ENCODE measurements around the gene POU5F2.

Gene POU5F2, protein sequence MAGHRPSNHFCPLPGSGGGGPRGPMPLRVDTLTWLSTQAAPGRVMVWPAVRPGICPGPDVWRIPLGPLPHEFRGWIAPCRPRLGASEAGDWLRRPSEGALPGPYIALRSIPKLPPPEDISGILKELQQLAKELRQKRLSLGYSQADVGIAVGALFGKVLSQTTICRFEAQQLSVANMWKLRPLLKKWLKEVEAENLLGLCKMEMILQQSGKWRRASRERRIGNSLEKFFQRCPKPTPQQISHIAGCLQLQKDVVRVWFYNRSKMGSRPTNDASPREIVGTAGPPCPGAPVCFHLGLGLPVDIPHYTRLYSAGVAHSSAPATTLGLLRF

DNA sequence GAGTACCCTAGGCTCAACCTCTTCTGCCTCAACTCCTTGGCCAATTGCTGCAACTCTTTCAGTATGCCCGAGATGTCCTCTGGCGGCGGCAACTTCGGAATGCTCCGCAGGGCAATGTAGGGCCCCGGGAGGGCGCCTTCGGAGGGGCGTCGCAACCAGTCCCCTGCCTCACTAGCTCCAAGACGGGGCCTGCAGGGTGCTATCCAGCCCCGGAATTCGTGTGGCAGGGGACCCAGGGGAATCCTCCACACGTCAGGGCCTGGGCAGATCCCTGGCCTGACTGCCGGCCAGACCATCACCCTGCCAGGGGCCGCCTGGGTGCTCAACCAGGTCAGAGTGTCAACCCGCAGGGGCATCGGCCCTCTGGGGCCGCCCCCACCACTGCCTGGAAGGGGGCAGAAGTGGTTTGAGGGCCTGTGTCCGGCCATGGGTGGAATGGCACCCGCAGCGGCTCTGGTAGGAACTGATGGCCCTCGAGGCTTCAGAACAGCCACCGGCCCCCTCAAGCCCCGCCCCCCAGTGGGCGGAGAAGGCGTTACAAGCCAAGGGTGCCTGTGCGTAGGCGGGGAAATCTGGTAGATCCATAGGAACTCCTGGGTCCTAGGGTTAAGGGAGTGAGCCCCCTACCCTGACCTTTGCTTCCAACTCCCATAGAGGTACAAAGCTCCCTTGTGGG is at the start of gene POU5F2:
TSS of gene POU5F2 (minus strand) at position 465 of the 676 bp plus-strand sequence. CDS start at position 428, 37 bp downstream.
- DNase-seq (ENCODE audit: extremely low read depth in 1 of 2, low read depth in 1 of 2), result no peak

DNA sequence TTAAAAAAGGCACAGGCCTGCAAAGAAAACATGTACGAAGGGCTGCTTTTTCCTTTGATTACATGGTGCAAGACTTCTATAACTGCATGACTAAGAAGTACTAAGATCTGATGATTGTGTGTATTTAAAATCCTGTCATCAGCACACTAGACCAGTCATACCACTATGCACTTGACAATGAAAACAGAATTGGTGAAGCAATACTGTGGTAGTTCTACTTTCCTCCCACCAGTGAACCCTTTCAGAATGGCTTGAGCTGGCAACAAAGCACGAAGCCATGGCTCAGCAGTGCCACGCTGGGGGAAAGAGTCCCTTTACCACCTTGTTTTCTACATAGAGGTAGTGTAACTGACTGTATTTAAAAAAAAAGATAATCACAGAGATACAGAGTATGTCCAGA is 49.0 kb upstream of the POU5F2 start:
- no peak for DNase-seq (ENCODE audit: extremely low read depth in 1 of 2, low read depth in 1 of 2)

DNA sequence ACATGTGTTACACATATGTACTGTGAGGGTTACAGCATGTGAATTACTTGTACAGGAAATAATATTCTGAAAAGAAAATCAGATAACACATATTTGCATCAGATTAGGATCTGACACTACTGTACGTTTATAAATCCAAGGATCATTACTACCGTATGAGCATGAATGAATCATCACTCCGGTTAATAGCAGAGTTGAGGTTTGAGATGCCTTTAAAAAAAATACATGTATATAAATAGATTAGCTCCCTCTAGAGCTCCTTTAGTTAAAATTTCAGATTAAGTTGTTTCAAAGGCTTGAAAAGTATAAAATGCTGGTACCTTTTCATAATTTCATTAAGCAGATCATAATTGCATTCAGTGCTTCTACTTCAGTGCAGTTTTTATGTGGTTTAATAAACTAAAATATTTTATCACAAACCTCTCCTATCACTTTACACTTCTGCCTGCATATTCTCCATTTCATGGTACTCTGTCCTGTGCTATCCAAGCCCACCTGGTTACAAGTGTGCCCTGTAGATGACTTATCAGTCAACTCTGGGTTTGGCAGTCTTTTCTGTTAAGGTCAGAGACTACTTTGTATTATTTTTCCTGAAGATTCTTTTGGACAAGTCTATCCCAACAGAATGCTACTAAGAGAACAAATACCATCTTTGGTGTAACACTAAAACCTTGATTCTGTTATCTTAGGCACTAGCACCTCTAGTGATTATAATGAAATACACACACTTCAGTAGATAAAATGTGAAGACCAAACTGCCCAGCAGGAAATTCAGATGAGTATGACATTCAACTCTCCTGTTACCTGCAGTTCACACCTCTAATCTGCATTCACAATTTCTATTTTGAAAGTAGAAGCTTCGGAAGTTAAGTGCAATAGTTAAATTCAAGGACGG is 48.0 kb upstream of the POU5F2 start:
- no peak for DNase-seq (ENCODE audit: extremely low read depth in 1 of 2, low read depth in 1 of 2)

DNA sequence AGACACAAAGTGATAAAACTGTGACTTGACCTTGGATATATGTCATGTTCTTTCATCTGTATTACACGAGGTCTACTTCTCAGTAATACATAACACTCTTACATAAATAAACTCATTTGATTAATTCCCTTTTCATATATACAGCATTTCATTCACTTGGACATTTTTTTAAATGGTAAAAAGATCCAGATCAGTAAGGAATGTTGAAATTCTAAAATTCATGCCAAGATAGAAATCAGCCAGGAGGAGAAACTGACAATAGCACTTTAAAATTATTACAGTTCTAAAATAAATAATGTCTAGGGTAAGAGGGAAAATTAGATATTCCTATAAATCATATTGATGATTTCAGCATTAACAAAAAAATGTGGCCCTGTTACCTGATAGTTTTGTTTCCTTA is 46.2 kb upstream of the POU5F2 start:
- no peak for DNase-seq (ENCODE audit: extremely low read depth in 1 of 2, low read depth in 1 of 2)

DNA sequence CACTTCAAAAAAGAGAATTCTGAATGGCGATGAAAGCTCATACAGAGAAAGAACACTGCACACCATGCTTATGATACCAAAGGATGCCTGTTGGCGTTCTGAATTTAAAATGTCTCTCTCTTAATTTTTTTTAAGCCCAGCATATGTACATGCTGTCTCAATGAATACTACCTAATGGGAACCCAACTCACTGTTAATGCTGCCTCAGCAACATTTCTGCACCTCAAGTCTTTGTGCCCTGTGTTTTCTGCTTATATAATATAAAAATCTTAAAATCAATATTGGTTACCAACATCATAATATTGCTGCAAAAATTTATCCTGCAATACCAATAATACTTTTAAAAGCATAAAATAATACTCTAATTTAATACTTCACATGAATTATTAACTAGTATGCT is 44.1 kb upstream of the POU5F2 start:
- no peak for DNase-seq (ENCODE audit: extremely low read depth in 1 of 2, low read depth in 1 of 2)

DNA sequence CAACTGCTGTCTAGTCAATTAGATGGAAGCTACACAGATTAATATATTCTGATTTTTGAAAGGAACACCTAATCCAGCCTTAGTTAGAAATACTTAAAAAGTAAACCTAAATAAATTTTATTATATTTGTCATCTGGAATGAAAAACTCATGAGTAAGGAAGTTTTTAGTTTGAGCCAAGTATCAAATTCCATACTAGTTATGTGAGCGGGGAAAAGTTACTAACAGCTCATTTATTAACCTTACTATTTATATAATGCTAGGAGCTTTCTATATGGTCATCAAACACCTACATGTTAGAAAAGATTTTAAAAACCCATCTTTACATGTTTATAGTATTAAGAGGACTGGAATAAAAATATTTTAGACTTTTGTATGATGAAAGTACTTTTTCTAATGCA is 41.6 kb upstream of the POU5F2 start:
- DNase-seq (ENCODE audit: extremely low read depth in 1 of 2, low read depth in 1 of 2), result no peak

DNA sequence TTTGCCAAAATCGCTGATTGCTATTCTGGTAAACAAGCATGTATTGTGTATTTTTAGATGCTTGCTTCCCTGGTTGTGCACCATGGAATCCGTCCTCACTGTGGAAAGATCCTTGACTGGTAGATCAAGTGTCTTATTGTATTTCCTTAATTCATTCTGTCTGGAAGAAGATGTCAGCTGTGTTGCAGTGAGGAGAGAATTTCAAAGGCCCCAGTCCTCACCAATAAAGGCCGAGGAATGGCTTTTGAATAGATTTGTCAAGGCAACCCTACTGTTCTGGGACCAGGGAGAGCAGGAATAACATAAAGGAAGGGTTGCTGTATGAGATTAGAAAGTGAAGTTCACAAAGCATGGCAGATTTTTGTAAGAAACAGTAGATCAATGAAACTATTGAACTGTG is 36.2 kb upstream of the POU5F2 start:
- no peak for DNase-seq (ENCODE audit: extremely low read depth in 1 of 2, low read depth in 1 of 2)

DNA sequence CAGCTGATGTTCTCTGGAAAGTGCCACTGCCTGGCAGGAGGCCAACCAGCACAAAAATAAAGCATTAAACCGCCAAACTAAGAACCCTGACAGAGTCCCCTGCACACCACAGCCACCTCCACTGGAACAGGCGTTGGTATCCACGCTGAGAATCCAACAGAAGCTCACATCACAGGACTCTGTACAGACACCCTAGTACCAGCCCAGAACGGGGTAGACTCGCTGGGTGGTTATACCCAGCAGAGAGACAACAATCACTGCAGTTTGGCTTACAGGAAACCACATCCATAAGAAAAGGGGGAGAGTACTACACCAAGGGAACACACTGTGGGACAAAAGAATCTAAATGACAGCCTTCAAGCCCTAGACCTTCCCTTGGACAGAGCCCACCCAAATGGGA is 15.0 kb upstream of the POU5F2 start:
- DNase-seq (ENCODE audit: extremely low read depth in 1 of 2, low read depth in 1 of 2), result no peak

DNA sequence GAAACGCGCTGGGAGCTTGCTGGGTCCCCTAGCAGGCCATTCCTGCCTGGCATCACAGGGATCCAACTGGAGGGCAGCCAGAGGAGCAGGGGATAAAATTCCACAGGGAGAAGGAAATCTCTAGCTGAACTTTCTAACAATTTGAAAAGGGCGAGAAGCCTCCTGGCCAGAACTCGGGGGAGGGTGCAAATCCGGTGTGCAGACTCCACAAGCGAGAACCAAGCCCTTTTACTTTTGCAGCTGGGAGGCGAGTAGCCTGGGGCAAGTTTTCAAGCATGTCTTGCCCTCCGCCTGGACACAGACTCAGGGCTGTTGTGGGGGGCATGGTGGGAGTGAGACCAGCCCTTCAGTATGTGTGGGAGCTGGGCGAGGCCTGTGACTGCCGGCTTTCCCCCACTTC is 14.3 kb upstream of the POU5F2 start:
- DNase-seq (ENCODE audit: extremely low read depth in 1 of 2, low read depth in 1 of 2), result no peak

DNA sequence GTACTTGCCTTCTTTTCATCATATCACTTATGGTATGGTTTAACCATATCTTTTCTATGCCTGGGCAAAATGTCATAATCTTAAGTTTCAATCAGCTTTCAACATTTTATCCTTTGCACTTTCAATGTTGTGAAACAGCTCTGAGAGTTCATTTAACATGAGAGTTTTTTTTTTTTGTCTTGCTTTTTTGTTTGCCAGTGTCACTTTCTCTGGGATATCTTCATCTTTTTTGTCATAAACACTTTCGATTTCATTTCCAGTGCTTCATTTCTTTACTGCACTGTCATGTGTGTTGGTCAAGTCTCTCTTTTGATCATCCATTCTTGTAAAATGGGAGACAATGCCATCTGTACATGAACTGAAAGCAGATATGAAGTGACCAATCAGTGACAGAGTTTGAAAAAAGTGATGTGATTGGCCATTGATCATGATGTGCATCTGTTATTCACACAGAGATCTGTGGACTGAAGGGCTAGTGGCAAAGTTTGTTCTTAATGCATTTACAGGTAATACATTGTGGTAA is 7.5 kb upstream of the POU5F2 start:
- DNase-seq (ENCODE audit: extremely low read depth in 1 of 2, low read depth in 1 of 2), result no peak

DNA sequence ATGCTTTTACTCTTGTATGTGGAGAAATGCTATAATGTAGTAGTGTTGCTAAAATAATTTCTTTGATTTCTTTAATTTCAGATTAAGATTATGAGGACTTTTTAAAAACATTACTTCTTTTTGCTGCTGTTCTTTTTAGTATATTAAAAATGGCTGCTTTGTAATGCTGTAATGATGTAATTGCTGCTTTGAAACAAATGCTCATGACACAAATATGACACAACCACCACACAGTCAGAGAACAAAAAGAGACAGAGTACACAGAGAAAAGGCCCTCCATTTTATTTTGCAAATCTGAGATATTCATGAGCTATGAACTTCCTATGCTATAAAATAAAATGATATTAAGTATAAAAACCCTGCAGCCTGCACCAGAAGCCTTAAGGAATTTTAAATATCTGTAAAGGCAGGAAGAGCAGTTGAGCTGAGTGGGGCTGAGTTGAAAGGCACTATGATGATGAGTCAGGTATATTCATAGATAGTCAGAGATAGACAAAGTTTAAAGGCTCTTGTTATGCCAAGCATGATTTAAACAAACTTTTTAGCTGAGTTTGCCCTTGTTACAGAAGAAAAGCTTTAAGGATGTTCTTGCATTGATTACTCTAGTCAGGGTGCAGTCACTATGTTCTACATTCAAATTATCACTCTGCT is 5.1 kb upstream of the POU5F2 start:
- DNase-seq (ENCODE audit: extremely low read depth in 1 of 2, low read depth in 1 of 2), result no peak

DNA sequence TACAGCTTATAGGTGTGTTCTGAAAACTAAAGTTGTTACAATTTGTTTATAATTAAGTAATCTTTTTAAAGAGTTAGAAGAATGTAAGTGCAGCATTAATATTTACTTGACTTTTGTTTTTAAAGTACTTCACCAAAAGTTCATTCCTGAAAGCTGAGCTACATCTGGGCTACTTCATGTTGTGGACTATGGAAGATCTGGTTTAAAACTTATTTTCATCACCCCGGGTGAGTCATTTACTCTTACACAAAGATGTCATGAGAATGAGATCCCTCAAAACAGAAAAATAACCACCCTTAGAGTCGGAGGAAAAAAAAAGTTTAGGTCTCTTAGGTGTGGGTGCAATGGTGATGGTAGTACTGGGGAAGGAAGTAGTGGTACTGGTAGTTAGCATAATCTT is 5.1 kb downstream of the POU5F2 start:
- no peak for DNase-seq (ENCODE audit: extremely low read depth in 1 of 2, low read depth in 1 of 2)

DNA sequence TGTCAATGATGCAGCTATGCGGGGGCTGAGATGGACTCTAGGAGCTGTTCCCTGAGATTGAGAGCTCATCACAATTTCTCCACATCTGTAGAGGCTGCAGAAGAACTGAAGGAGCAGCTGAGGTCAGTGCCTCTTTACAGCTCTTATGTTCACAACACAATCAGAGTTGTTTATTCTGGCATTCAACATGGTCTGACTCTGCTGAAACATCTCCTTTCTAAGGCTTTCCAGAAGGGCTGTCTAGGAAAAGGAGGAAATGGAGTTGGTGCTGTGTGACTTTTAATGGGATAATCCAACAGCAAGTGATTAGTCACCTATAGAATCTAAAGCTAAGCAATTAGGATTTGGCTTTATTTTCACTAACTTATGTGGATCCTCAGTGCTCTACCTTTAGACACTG is 6.0 kb downstream of the POU5F2 start:
- no peak for DNase-seq (ENCODE audit: extremely low read depth in 1 of 2, low read depth in 1 of 2)

DNA sequence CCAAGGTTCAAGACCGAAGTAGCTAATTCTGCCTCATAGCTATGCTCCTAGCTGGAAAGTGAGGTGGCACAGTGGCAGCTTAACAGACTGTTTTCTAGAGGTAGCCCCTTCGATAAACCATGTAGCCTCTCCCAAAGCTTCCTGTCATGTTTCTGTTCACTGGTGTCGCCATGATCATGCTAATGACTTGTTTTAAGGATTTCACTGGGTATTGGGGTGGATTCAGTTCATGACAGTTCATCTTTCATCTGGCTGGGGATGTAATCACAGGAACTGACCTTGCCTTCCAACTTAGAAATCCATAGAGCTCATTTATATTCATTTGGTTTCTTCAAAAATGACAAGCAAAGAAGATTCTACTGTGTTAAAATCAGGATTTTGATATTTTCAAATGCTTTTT is 9.4 kb downstream of the POU5F2 start:
- DNase-seq (ENCODE audit: extremely low read depth in 1 of 2, low read depth in 1 of 2), result no peak

DNA sequence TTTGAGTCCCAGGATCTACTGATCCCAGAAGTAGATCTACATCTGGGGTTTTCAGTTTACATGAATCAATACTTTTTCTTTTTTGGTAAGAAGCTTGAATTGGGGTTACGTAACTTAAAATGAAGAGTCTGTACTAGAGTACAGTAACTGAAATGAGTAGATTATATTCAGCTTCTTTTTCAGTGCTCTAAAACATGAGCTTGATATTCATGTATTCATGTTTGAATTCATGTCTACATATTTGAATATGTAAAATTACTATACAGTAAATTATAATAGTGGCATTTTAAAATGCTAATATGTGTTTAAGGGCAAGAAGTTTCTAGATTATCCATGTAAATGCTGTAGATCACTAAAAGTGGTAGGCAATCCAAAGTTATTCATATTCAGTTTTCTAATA is 14.8 kb downstream of the POU5F2 start:
- no peak for DNase-seq (ENCODE audit: extremely low read depth in 1 of 2, low read depth in 1 of 2)

DNA sequence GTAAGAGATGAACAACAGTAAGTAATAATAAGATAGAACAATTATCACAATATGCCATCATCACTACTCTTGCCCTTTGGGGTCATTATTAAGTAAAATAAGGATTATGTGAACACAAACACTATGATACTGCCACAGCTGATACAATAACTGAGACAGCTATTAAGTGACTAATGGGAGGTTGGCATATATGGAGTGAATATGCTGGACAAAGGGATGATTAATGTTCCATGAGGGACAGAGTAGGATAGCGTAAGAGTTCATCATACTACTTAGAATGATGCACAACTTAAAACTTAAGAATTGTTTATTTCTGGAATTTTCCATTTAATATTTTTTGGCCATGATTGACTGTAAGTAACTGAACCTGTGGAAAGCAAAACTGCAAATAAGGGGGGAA is 16.6 kb downstream of the POU5F2 start:
- no peak for DNase-seq (ENCODE audit: extremely low read depth in 1 of 2, low read depth in 1 of 2)

DNA sequence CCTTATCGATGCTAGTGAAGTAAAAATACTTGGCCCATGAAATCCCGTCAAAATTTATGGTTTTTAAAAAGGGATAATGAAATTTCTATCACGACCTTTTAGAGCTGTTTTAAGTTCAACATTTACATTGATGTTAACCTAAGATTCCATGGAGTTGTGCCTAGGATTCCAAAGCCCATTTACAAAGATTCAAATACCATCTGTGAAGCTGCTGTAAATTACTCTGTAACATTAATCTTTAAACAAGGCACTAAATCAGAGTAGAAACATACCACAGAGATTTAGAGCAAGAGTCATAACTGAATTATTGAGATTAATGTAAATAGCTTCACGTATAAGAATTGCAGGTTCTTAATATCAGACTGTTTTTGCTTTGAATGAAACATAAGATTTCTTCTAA is 17.7 kb downstream of the POU5F2 start:
- no peak for DNase-seq (ENCODE audit: extremely low read depth in 1 of 2, low read depth in 1 of 2)

DNA sequence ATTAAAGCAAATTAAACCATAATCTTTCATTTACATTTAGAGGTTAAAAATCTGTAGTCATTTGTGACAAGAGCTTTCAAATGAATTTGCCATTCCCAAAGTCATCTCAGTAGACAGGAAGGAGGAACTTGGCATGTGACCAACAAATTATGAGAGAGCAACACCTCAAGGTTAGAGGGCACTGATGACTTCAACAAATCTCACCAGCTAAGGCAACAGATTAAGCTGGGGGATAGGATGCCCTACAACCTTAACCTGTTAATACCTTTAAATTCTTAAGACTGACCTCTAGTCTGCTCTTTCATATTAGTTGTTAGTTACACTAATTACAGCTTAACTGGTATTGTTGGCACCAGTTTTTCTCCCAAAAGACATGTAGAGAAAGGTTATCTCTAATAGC is 18.4 kb downstream of the POU5F2 start:
- DNase-seq (ENCODE audit: extremely low read depth in 1 of 2, low read depth in 1 of 2), result no peak

DNA sequence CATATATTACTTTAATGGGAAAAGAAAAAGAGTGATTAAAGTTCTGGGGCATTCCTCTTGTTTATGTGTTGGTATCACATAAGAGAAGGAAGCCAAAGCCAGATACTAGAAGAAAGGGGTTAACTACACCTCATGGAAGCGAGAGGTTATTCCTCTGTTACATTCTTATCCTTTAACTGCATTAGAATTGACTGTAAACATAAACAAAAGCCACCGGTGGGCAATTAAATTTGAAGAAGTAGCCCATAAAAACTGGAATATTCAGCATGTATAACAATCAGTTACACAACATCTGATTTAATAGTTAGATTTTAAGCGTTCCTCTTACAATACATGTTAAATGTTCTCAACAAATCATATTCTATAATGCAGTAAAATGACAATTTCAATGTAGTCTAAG is 18.8 kb downstream of the POU5F2 start:
- no peak for DNase-seq (ENCODE audit: extremely low read depth in 1 of 2, low read depth in 1 of 2)

DNA sequence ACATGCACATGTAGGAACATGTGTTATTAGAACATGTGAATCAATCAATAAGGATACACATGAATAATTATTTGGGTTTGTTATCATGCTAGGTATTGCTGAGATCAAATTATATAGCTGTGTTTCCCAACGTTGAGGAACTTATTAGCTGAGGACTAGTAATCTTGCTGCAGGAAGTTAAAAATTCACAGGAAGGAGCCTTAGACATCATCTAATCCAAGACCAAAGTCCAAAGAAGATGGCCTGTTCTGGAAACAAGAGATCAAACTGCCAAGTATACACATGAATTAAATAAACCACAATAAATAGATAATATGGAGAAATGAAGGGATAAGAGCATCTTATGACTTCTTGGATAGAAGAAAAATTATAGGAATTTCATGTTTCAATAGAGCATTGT is 19.9 kb downstream of the POU5F2 start:
- DNase-seq (ENCODE audit: extremely low read depth in 1 of 2, low read depth in 1 of 2), result no peak

DNA sequence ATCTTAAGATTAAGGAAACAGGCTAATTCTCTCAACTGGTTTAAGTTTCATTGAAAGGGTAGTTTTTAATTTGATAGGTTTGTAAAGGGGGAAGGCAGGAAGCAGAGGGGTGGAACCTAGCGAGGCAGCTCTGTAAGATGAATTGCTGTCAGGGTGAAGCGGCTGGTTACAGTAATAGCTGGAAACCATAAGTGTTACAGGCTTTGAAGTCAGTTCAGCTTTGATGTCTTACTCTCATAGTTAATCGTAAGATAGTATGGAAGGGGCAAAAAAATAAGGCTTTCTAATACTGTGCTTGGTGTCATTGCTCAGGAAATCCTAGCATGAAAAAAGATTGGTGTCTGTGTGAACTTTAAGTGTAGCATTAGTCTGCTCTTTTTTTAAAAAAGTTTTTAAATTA is 20.3 kb downstream of the POU5F2 start:
- DNase-seq (ENCODE audit: extremely low read depth in 1 of 2, low read depth in 1 of 2), result no peak

Measured in stimulated activated CD8-positive, alpha-beta memory T cell treated with anti-CD3 and anti-CD28 coated beads, Interleukin-7, amount 100 ng/mL, for 48 hours (primary cell).